Neuron (in vitro differentiated cells): ENCODE measurements around the gene PAXIP1.
"Not testable (repeated sequence)": the region's sequence is repeated elsewhere in the genome, so short reads cannot be mapped to it uniquely, and the experiment has no call there.

Source experiments
- H2AFZ ChIP-seq: one replicate; pipeline ENCODE4 v1.6.1; 2013; ENCODE audit warnings: low read depth, mild to moderate bottlenecking, inconsistent platforms, low read length, moderate library complexity
- H3K27me3 ChIP-seq: one replicate; pipeline ENCODE4 v1.6.1; 2013; ENCODE audit warnings: low read length; ENCODE audit not compliant: insufficient read depth
- H3K36me3 ChIP-seq: one replicate; pipeline ENCODE4 v1.6.1; 2013; ENCODE audit warnings: low read length; ENCODE audit not compliant: insufficient read depth
- H3K4me1 ChIP-seq: one replicate; pipeline ENCODE4 v1.6.1; 2013; ENCODE audit warnings: low read length; ENCODE audit not compliant: insufficient read depth
- H3K4me3 ChIP-seq: 2 replicates; pipeline ENCODE4 v1.5.1; 2013; ENCODE audit warnings: mild to moderate bottlenecking, low read length, moderate library complexity
- H3K9me3 ChIP-seq: one replicate; pipeline ENCODE4 v1.6.1; 2013; ENCODE audit warnings: low read length

PAXIP1 gene

GRCh38 chr7:154953006-154953684 is 49.8 kb downstream of the PAXIP1 start:
- Histone ChIP-seq H3K4me3 (no peak overlapping the region), H3K4me1 (no peaks in the 10 kb centered on the region), H3K36me3 (peaks cover 75% of the 10 kb centered on the region), H3K27me3 (no peaks in the 10 kb centered on the region), H2AFZ (no peak overlapping the region), H3K9me3 (no peaks in the 10 kb centered on the region)

DNA sequence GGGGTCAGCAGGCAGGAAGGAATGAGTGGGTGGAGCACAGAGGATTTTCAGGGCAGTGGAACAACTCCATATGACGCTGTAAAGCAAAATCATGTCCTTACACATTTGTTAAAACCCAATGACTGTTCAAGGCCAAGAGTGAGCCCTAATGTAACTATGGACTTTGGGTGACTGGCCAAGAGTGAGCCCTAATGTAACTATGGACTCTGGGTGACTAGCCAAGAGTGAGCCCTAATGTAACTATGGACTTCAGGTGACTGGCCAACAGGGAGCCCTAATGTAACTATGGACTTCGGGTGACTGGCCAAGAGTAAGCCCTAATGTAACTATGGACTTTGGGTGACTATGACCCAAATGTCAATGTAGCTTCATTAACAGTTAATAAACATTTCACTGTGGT is 52.0 kb downstream of the PAXIP1 start:
- Histone ChIP-seq H3K9me3 (no peaks in the 10 kb centered on the region), H3K4me1 (no peaks in the 10 kb centered on the region), H3K4me3 (no peak overlapping the region), H3K36me3 (peaks cover 78% of the 10 kb centered on the region), H2AFZ (no peak overlapping the region), H3K27me3 (no peaks in the 10 kb centered on the region)

DNA sequence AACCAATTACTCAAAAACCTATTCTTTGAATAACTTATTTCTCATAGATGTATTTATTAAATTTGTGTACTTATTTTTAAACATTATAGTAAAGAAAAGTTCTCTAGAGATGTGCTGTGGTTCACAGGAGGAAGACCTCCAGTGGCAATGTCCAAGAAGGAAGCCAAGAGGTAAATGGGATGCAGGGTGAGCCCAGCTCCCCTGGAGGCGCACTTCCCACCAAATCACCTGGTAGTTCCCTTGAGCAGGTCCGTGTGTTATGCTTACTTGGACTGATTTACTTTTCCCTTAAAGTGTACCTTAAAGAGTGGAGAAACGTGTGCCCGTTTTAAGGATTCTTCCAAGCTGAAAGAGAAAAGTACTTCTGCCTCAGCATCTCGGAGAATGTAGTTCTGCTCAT is 55.3 kb downstream of the PAXIP1 start:
- H3K4me1 ChIP-seq = no peaks in the 10 kb centered on the region
- no peak overlapping the region for H2AFZ ChIP-seq
- no peaks in the 10 kb centered on the region for H3K9me3 ChIP-seq
- H3K36me3 ChIP-seq = peaks cover 73% of the 10 kb centered on the region
- H3K4me3 ChIP-seq = no peak overlapping the region
- no peaks in the 10 kb centered on the region for H3K27me3 ChIP-seq

DNA sequence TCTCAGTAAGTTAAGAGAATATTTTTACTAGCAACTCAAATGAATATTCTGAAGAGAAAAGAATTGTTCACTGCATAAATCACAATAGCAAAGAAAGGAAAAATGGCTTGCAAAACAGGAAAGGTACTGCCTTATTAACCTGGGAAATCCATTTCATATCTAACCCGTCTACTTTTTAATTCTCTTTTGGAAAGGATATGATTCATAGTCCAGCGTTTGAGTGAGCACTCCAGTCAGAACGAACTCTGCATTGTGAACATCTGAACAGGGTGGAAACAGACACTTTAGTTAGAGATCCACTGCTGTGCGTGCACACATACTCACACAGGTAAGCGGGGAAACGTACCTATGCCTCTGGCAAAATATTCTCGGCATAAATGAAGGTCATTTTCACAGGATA is 56.8 kb downstream of the PAXIP1 start:
- no peak overlapping the region for H2AFZ ChIP-seq
- H3K27me3 ChIP-seq = no peaks in the 10 kb centered on the region
- H3K4me1 ChIP-seq = no peaks in the 10 kb centered on the region
- peaks cover 66% of the 10 kb centered on the region for H3K36me3 ChIP-seq
- H3K9me3 ChIP-seq = no peaks in the 10 kb centered on the region
- H3K4me3 ChIP-seq = no peak overlapping the region

DNA sequence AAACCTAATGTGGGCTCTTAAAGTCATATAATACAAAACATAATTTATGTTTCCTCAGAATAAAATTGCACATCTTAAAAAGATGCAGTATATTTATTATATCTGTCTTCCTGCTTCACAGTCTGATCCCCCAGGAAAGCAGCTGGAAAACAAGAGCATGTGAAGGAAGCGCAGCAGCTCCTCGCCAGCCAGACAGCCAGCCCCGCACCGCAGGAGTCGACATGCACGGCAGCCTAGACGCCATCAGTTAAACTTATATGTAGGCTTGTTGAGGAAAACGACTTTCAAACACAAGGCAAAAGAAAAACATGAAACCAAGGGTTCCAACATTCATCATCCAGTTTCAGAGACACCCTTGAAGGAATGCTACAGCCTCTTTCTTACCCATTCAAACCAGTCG is 59.0 kb downstream of the PAXIP1 start:
- H3K4me3 ChIP-seq = no peak overlapping the region
- H3K36me3 ChIP-seq = peaks cover 47% of the 10 kb centered on the region
- H3K27me3 ChIP-seq = no peaks in the 10 kb centered on the region
- H3K4me1 ChIP-seq = no peaks in the 10 kb centered on the region
- H2AFZ ChIP-seq = no peak overlapping the region
- peaks cover 3% of the 10 kb centered on the region for H3K9me3 ChIP-seq

DNA sequence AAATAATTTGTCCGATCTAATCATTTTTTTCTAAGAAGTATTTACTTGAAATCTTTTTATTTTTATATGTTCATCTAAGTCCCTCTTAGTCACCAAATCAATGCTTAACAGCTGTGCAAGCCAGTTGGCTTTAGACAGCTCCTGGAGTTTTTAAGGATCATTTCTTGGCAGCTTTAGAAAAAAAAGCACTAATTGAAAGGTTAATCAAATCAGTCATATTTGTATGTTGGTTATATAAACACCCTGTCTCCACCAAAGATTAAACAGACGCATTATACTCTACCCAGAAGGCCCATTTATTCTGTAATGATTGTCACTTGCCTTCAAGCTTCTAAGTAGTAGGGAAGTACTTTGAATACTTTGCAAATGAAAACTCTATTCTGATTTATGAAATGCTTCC is 60.2 kb downstream of the PAXIP1 start:
- peaks cover 3% of the 10 kb centered on the region for H3K9me3 ChIP-seq
- no peak overlapping the region for H3K4me3 ChIP-seq
- H2AFZ ChIP-seq = no peak overlapping the region
- H3K4me1 ChIP-seq = no peaks in the 10 kb centered on the region
- H3K27me3 ChIP-seq = no peaks in the 10 kb centered on the region
- H3K36me3 ChIP-seq = peaks cover 41% of the 10 kb centered on the region

DNA sequence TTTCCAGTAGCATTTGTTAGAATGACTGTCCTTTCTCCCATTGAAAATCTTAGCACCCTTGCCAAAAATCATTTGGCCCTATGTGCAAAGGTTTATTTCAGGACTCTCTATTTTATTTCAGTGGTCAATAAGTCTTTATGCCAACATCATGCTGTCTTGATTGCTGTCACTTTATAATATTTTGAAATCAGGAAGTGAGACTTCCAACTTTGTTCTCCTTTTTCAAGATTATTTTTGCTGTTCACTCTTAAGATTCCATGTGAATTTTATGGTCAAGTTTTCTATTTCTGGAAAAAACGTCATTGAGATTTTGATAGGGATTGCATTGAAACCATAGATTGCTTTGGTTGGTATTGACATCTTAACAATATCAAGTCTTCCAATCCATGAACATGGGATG is 65.1 kb downstream of the PAXIP1 start:
- Histone ChIP-seq H3K4me3 (no peak overlapping the region), H3K27me3 (no peaks in the 10 kb centered on the region), H2AFZ (no peak overlapping the region), H3K36me3 (peaks cover 6% of the 10 kb centered on the region), H3K9me3 (peaks cover 10% of the 10 kb centered on the region), H3K4me1 (no peaks in the 10 kb centered on the region)

GRCh38 chr7:154934353-154934952 is 68.5 kb downstream of the PAXIP1 start:
- not testable (repeated sequence) for H3K4me3 ChIP-seq, H3K9me3 ChIP-seq, H2AFZ ChIP-seq, H3K36me3 ChIP-seq, H3K4me1 ChIP-seq, H3K27me3 ChIP-seq

DNA sequence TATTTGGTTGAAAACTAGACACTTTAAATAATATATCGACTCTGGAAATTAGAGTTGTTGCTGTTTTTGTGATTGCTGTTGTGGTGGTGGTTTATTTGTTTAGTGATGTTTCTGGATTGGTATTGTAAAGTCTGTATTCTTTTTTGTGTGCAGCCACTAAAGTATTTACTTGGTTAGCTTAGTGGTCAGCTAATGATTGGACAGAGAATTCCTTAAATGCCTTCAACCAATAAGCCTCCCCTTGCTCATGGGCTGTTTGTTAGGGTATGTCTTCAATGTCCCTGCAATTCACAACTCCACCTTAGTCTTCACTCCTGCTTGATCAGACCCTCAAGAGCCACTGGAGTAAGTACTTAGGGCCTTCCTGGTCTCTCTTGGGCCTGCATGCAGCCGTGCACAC is 71.0 kb downstream of the PAXIP1 start:
- Histone ChIP-seq H3K9me3 (peaks cover 7% of the 10 kb centered on the region), H3K36me3 (no peaks in the 10 kb centered on the region), H2AFZ (no peak overlapping the region)

GRCh38 chr7:154929006-154929726 is 73.8 kb downstream of the PAXIP1 start:
- Histone ChIP-seq H3K36me3 (no peaks in the 10 kb centered on the region), H3K4me3 (no peak overlapping the region), H2AFZ (no peak overlapping the region), H3K9me3 (peaks cover 4% of the 10 kb centered on the region), H3K4me1 (no peaks in the 10 kb centered on the region), H3K27me3 (peaks cover 3% of the 10 kb centered on the region)

More for the DNA sequence above, 71.0 kb downstream of the PAXIP1 start:
- Histone ChIP-seq H3K27me3 (no peaks in the 10 kb centered on the region), H3K4me1 (no peaks in the 10 kb centered on the region), H3K4me3 (no peak overlapping the region)

- peaks cover 3% of the 10 kb centered on the region for H3K27me3 ChIP-seq
- H3K4me1 ChIP-seq = no peaks in the 10 kb centered on the region
- no peak overlapping the region for H3K4me3 ChIP-seq
- no peaks in the 10 kb centered on the region for H3K9me3 ChIP-seq
- no peak overlapping the region for H2AFZ ChIP-seq
- H3K36me3 ChIP-seq = no peaks in the 10 kb centered on the region
Measured at GRCh38 chr7:154928136-154929005, 74.6 kb downstream of the PAXIP1 start.

GRCh38 chr7:154927624-154928125 is 75.2 kb downstream of the PAXIP1 start:
- H3K27me3 ChIP-seq = peaks cover 3% of the 10 kb centered on the region
- no peaks in the 10 kb centered on the region for H3K9me3 ChIP-seq
- H3K4me1 ChIP-seq = no peaks in the 10 kb centered on the region
- no peaks in the 10 kb centered on the region for H3K36me3 ChIP-seq
- H3K4me3 ChIP-seq = no peak overlapping the region
- H2AFZ ChIP-seq = no peak overlapping the region

DNA sequence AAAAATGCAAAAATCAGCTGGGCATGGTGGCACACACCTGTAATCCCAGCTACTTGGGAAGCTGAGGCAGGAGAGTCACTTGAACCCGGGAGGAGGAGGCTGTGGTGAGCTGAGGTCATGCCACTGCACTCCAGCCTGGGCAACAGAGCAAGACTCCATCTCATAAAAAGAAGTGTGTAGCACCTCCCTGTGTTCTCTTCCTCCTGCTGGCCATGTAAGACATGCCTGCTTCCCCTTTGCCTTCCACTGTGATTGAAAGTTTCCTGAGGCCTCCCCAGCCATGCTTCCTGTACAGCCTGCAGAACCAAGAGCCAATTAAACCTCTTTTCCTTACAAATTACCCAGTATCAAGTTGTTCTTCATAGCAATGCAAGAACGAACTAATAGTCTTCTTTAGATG is 80.5 kb downstream of the PAXIP1 start:
- H3K27me3 ChIP-seq, H3K36me3 ChIP-seq, H3K4me3 ChIP-seq, H2AFZ ChIP-seq, H3K4me1 ChIP-seq, H3K9me3 ChIP-seq: not testable (repeated sequence)
